ENCODE results near the gene TMEM273. TPM values are rescaled to one million over a fixed set of nuclear protein-coding genes. Genes with fewer than 3 reads are reported as not detected.

TMEM273 gene
- total and polyA plus RNA-seq, 2 of the 4 experiments (the other 2 are of a cell fraction): not detected

- TF ChIP-seq RAD21 (IDR thresholded peaks at IDR 0.05; ENCODE audit: low read length): no peak
Measured at GRCh38 chr10:49117376-49118070, 70.7 kb downstream of the TMEM273 start (continued).

- no peak overlapping the region for H3K9ac ChIP-seq (ENCODE audit: low read depth, low read length)
- H2AK9ac ChIP-seq (replicated peaks; ENCODE audit: low read depth, low read length, poor library complexity): no peak overlapping the region
- no peak overlapping the region for H3K56ac ChIP-seq (ENCODE audit: extremely low read depth, insufficient read depth, low read length)
- H3K9me3 ChIP-seq (ENCODE audit: control insufficient read depth, insufficient read depth, low read length): no peaks in the 10 kb centered on the region
- intact Hi-C loops (cut with micrococcal nuclease): loop anchor here (10.0 kb wide), 1 partner anchor 178 kb away; the partner anchor contains the start of gene C10orf71
- H3K18ac ChIP-seq (ENCODE audit: low read depth, low read length): no peak overlapping the region
- peaks cover 0 to 30% of the 10 kb centered on the region in 2 experiments; a peak in 3 of 4 replicates for H3K79me1 ChIP-seq (ENCODE audit: low read depth in 1 of 2, low read length in 2 of 2)
- H2BK20ac ChIP-seq (ENCODE audit: low read depth, low read length): no peak overlapping the region
- POLR2A ChIA-PET (ENCODE audit: unreplicated experiment): no interaction called here
- no peak overlapping the region for H4K8ac ChIP-seq (ENCODE audit: low read depth in 2 of 2, low read length in 2 of 2)
- dilution Hi-C loops (cut with HindIII; ENCODE audit: low sequenced_read_pairs, unreplicated experiment): no loop called here
- ATAC-seq (ENCODE audit: low read depth) (no peak), DNase-seq (no peak)
- no peaks in the 10 kb centered on the region for H3K36me3 ChIP-seq (ENCODE audit: control insufficient read depth, insufficient read depth, low read length)
- BruUV-seq (replicated peaks): no TSS peak
- H3K4me3 ChIP-seq (ENCODE audit: insufficient read depth, low read depth, low read length): no peak overlapping the region
- CTCF ChIA-PET: no interaction called here
- peaks cover 6% of the 10 kb centered on the region; the same call in 1 of the 2 replicates for H4K20me1 ChIP-seq (ENCODE audit: insufficient read depth, low read length)
- H3K9me1 ChIP-seq (ENCODE audit: insufficient read depth, low read length): peaks cover 4% of the 10 kb centered on the region; the same call in 1 of the 2 replicates
- H3K23ac ChIP-seq (ENCODE audit: low read depth, low read length): no peak overlapping the region
- no peak overlapping the region for H4K5ac ChIP-seq (ENCODE audit: low read depth, low read length)
- H2BK120ac ChIP-seq (ENCODE audit: low read depth, low read length): no peak overlapping the region
- H2BK5ac ChIP-seq (ENCODE audit: low read depth, low read length, poor library complexity, severe bottlenecking): no peak overlapping the region
- H3K14ac ChIP-seq (replicated peaks; ENCODE audit: low read depth, low read length): no peak overlapping the region
- H3K4me2 ChIP-seq (ENCODE audit: low read depth, low read length): no peak overlapping the region
- H4K91ac ChIP-seq (ENCODE audit: insufficient read depth, low read depth, low read length): no peak overlapping the region
- in situ Hi-C loops (cut with MboI; ENCODE audit: low sequenced_read_pairs): no loop called here
- 90% methylated on average over 2 of the region's 5 CpGs; no CpG with 5 or more reads in 1 of the 2 experiments for WGBS, 2 experiments (ENCODE audit: extremely low coverage in 2 of 2, insufficient read length in 1 of 2)
- H2BK15ac ChIP-seq (ENCODE audit: low read depth, low read length): no peak overlapping the region
- no peak overlapping the region for H3K27ac ChIP-seq (ENCODE audit: insufficient read depth, low read length)
- no peak overlapping the region for H3K4ac ChIP-seq (ENCODE audit: low read depth, low read length)
- 0 out of 2 replicates have a peak overlapping the region, but pooled peaks have one; percentile 43 for H2AK5ac ChIP-seq (ENCODE audit: low read depth, low read length)
- peaks cover 11% of the 10 kb centered on the region; the same call in 1 of the 2 replicates for H3K4me1 ChIP-seq (ENCODE audit: control insufficient read depth, insufficient read depth, low read length)
- H3K27me3 ChIP-seq (ENCODE audit: control insufficient read depth, insufficient read depth, low read length): peaks cover 2% of the 10 kb centered on the region
- peak overlapping the region; percentile 17 for H2AFZ ChIP-seq (replicated peaks; ENCODE audit: low read length, poor library complexity)
- TF ChIP-seq CEBPB (IDR thresholded peaks at IDR 0.05; ENCODE audit: low read depth, low read length) (no peak), MXI1 (IDR thresholded peaks at IDR 0.05; ENCODE audit: borderline replicate concordance, low read depth, low read length) (no peak), CHD1 (IDR thresholded peaks at IDR 0.05; ENCODE audit: low read depth, low read length) (no peak), USF2 (IDR thresholded peaks at IDR 0.05; ENCODE audit: low read depth, low read length) (no peak), RAD21 (IDR thresholded peaks at IDR 0.05; ENCODE audit: low read length) (no peak), MAZ (IDR thresholded peaks at IDR 0.05; ENCODE audit: borderline replicate concordance, low read depth, low read length) (no peak), CTCF (conservative IDR thresholded peaks at IDR 0.05; ENCODE audit: low read depth, low read length) (no peak), BHLHE40 (IDR thresholded peaks at IDR 0.05; ENCODE audit: low read depth, low read length) (no peak), ELK1 (IDR thresholded peaks at IDR 0.05; ENCODE audit: borderline replicate concordance, low read depth, low read length) (no peak), NFE2L2 (IDR thresholded peaks at IDR 0.05; ENCODE audit: low read depth, low read length) (no peak)
Measured at GRCh38 chr10:49116509-49117375, 71.4 kb downstream of the TMEM273 start.
